Activated T-cell treated with anti-CD3 and anti-CD28 coated beads, Interleukin-2, amount 50 U/mL, for 1 hour (primary cell): ENCODE measurements around the gene ZNF813.
"Not testable (repeated sequence)": the region's sequence is repeated elsewhere in the genome, so short reads cannot be mapped to it uniquely, and the experiment has no call there.

Experiments
- DNase-seq: peaks from one replicate; pipeline ENCODE4 v3.0.0-alpha.2; 2020

Gene ZNF813

GRCh38 chr19:53485046-53486004, 17.8 kb downstream of the ZNF813 start:
- DNase-seq: no peak

- DNase-seq: no peak
Observed at GRCh38 chr19:53492153-53492552, 24.6 kb downstream of the ZNF813 start.

GRCh38 chr19:53497311-53498023, 29.9 kb downstream of the ZNF813 start:
- not testable (repeated sequence) for DNase-seq

GRCh38 chr19:53498024-53498395, 30.5 kb downstream of the ZNF813 start:
- DNase-seq: not testable (repeated sequence)

GRCh38 chr19:53503151-53503550, 35.6 kb downstream of the ZNF813 start:
- DNase-seq: not testable (repeated sequence)

- not testable (repeated sequence) for DNase-seq
Observed at GRCh38 chr19:53503671-53504364, 36.3 kb downstream of the ZNF813 start.

GRCh38 chr19:53504365-53504703, 36.8 kb downstream of the ZNF813 start:
- not testable (repeated sequence) for DNase-seq

- no peak for DNase-seq
Observed at GRCh38 chr19:53504885-53505284, 37.4 kb downstream of the ZNF813 start.

- DNase-seq: no peak
Observed at GRCh38 chr19:53506728-53507127, 39.2 kb downstream of the ZNF813 start.

- DNase-seq: no peak
Observed at GRCh38 chr19:53507523-53508442, 40.2 kb downstream of the ZNF813 start.

- DNase-seq: no peak
Observed at GRCh38 chr19:53509443-53509842, 41.9 kb downstream of the ZNF813 start.

- DNase-seq: no peak
Observed at GRCh38 chr19:53509845-53510244, 42.3 kb downstream of the ZNF813 start.

- no peak for DNase-seq
Observed at GRCh38 chr19:53511357-53511756, 43.8 kb downstream of the ZNF813 start.

- peak; percentile 51 for DNase-seq
Observed at GRCh38 chr19:53511933-53512374, 44.4 kb downstream of the ZNF813 start.

- DNase-seq: not testable (repeated sequence)
Observed at GRCh38 chr19:53515047-53515446, 47.5 kb downstream of the ZNF813 start.

- DNase-seq: no peak
Observed at GRCh38 chr19:53517114-53517741, 49.7 kb downstream of the ZNF813 start.

- no peak for DNase-seq
Observed at GRCh38 chr19:53518121-53518520, 50.6 kb downstream of the ZNF813 start.

GRCh38 chr19:53518716-53519115, 51.2 kb downstream of the ZNF813 start:
- DNase-seq: no peak

GRCh38 chr19:53519446-53519845, 51.9 kb downstream of the ZNF813 start:
- no peak for DNase-seq

GRCh38 chr19:53520163-53520546, 52.6 kb downstream of the ZNF813 start:
- DNase-seq: no peak

GRCh38 chr19:53520547-53521372, 53.2 kb downstream of the ZNF813 start:
- peak; percentile 82 for DNase-seq
